Neural cell (in vitro differentiated cells): ENCODE results near the gene PRR36. TPM values are rescaled to one million over a fixed set of nuclear protein-coding genes. Genes with fewer than 3 reads are reported as not detected.

Experiments used
- H2AFZ ChIP-seq: fragments of 200-600, 300-800 bp; sonication (generic), shearing (Covaris generic); 2 replicates; pipeline ENCODE4 v1.6.0; 2014; ENCODE audit warnings: low read depth, mild to moderate bottlenecking, antibody characterized with exemption, low read length, moderate library complexity
- H3F3A ChIP-seq: fragments of 200-600 bp; shearing (Covaris generic); 2 replicates; pipeline ENCODE4 v1.6.1; 2016; ENCODE audit warnings: mild to moderate bottlenecking, moderate library complexity, mixed read lengths, antibody characterized with exemption, low read length; ENCODE audit not compliant: insufficient read depth, poor library complexity, severe bottlenecking
- H3K27ac ChIP-seq: fragments of 200-600, 300-800 bp; sonication (generic), shearing (Covaris generic); 2 replicates; pipeline ENCODE4 v1.5.1; 2014; ENCODE audit warnings: mild to moderate bottlenecking, low read length, moderate library complexity
- H3K27me3 ChIP-seq: fragments of 300-800, 200-600 bp; sonication (generic), shearing (Covaris generic); 2 replicates; pipeline ENCODE4 v1.6.0; 2014; ENCODE audit warnings: mild to moderate bottlenecking, low read depth, low read length, moderate library complexity; ENCODE audit not compliant: insufficient read depth
- H3K36me3 ChIP-seq: fragments of 300-800, 200-600 bp; sonication (generic), shearing (Covaris generic); 2 replicates; pipeline ENCODE4 v1.5.1; 2014; ENCODE audit warnings: mild to moderate bottlenecking, antibody characterized with exemption, low read length, moderate library complexity; ENCODE audit not compliant: insufficient read depth
- H3K4me2 ChIP-seq: fragments of 300-800, 200-600 bp; sonication (generic), shearing (Covaris generic); 2 replicates; pipeline ENCODE4 v1.6.0; 2014; ENCODE audit warnings: mild to moderate bottlenecking, low read length
- H3K4me3 ChIP-seq: fragments of 300-800, 200-600 bp; sonication (generic), shearing (Covaris generic); 2 replicates; pipeline ENCODE4 v1.5.1; 2014; ENCODE audit warnings: mild to moderate bottlenecking, low read length, moderate library complexity
- H3K79me2 ChIP-seq: fragments of 200-600 bp; shearing (Covaris generic); replicated peaks from 2 replicates; pipeline ENCODE4 v1.6.0; 2014; ENCODE audit warnings: mild to moderate bottlenecking, low read length, moderate library complexity; ENCODE audit not compliant: insufficient read depth
- H3K9ac ChIP-seq: fragments of 300-800, 200-600 bp; sonication (generic), shearing (Covaris generic); 2 replicates; pipeline ENCODE4 v1.6.1; 2016; ENCODE audit warnings: mild to moderate bottlenecking, low read length, mixed read lengths
- H3K9me2 ChIP-seq: fragments of 200-600 bp; shearing (Covaris generic); 2 replicates; pipeline ENCODE4 v1.6.1; 2016; ENCODE audit warnings: mild to moderate bottlenecking, low read length, mixed read lengths; ENCODE audit not compliant: insufficient read depth
- H3K9me3 ChIP-seq: fragments of 200-600, 300-800 bp; sonication (generic), shearing (Covaris generic); 2 replicates; pipeline ENCODE4 v1.6.1; 2016; ENCODE audit warnings: mild to moderate bottlenecking, mixed run types, low read length, moderate library complexity, mixed read lengths
- H4K20me1 ChIP-seq: fragments of 200-600 bp; shearing (Covaris generic); 2 replicates; pipeline ENCODE4 v1.6.1; 2016; ENCODE audit warnings: mild to moderate bottlenecking, mixed run types; ENCODE audit not compliant: insufficient read depth
- CTCF ChIP-seq: fragments of 450-650 bp; IDR thresholded peaks from 2 replicates; pipeline ENCODE4 v1.5.1; 2014; ENCODE audit warnings: antibody characterized with exemption, mild to moderate bottlenecking, moderate library complexity; ENCODE audit not compliant: poor library complexity, severe bottlenecking
- EP300 ChIP-seq: fragments of 450-650 bp; conservative IDR thresholded peaks from 2 replicates; pipeline ENCODE4 v1.6.1; 2014; ENCODE audit warnings: antibody characterized with exemption, mild to moderate bottlenecking, moderate library complexity; ENCODE audit not compliant: poor library complexity, severe bottlenecking
- EZH2 ChIP-seq: fragments of 200-600, 300-800 bp; shearing (Covaris generic), sonication (generic); IDR thresholded peaks from 2 replicates; pipeline ENCODE4 v1.6.1; 2014; ENCODE audit warnings: antibody characterized with exemption, low read length, borderline replicate concordance, mild to moderate bottlenecking; ENCODE audit not compliant: insufficient read depth, poor library complexity, severe bottlenecking
- MXI1 ChIP-seq: fragments of 450-650 bp; conservative IDR thresholded peaks from 2 replicates; pipeline ENCODE4 v1.6.1; 2014; ENCODE audit warnings: antibody characterized with exemption, mild to moderate bottlenecking; ENCODE audit not compliant: poor library complexity, severe bottlenecking
- POLR2AphosphoS5 ChIP-seq: IDR thresholded peaks from 2 replicates; pipeline ENCODE4 v1.6.1; 2012
- RAD21 ChIP-seq: fragments of 450-650 bp; conservative IDR thresholded peaks from 2 replicates; pipeline ENCODE4 v1.6.1; 2014; ENCODE audit warnings: antibody characterized with exemption, mild to moderate bottlenecking, moderate library complexity
- REST ChIP-seq: IDR thresholded peaks from 2 replicates; pipeline ENCODE4 v1.6.1; 2012; ENCODE audit warnings: borderline replicate concordance
- SMC3 ChIP-seq: fragments of 450-650 bp; conservative IDR thresholded peaks from 2 replicates; pipeline ENCODE4 v1.6.1; 2014; ENCODE audit warnings: antibody characterized with exemption, mild to moderate bottlenecking, moderate library complexity; ENCODE audit not compliant: poor library complexity
- TAF1 ChIP-seq: IDR thresholded peaks from 2 replicates; pipeline ENCODE4 v1.6.1; 2012; ENCODE audit warnings: low read depth
- polyA plus RNA-seq: library from polyadenylated mRNA; depleted of rRNA; stranded (reverse); fragments of >200 nt; gene quantifications from 2 replicates; pipeline ENCODE4 v1.2.3, GENCODE V29; 2014

Gene PRR36
- polyA plus RNA-seq, 1 donor from 2014 or later = 2.5 TPM

GRCh38 chr19:7881910-7882309 lies 7.7 kb upstream of the PRR36 start:
- Histone ChIP-seq H3K79me2 (no peaks in the 10 kb centered on the region), H3K27me3 (no peaks in the 10 kb centered on the region), H3K36me3 (no peaks in the 10 kb centered on the region), H3K27ac (no peak overlapping the region), H3F3A (no peaks in the 10 kb centered on the region), H2AFZ (no peak overlapping the region), H3K9ac (no peak overlapping the region), H3K9me3 (no peaks in the 10 kb centered on the region), H3K4me3 (no peak overlapping the region), H3K4me2 (no peak overlapping the region), H4K20me1 (no peaks in the 10 kb centered on the region), H3K9me2 (no peaks in the 10 kb centered on the region)
- TF ChIP-seq CTCF = no peak
- TF ChIP-seq EZH2 = no peak
- no peak for TF ChIP-seq POLR2AphosphoS5
- no peak for TF ChIP-seq TAF1
- TF ChIP-seq RAD21 = no peak

DNA sequence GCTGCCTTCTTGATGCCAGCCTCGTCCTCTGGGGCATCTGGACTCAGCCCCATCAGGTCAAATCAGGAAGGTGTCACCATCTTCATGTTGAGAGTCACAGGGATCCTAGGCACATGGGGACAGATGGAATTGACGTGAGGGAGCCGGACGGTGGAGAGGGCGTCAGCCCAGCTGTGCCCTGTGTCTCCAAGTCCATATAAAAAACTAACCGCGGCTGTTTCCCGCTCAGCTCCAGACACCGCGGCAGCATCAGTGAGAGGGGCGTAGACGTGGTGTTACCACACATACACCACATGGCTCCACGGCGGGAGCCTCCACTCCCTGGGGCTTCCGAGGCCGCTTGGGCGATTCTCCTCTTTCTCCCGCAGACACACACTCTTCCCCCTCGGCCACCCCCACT lies 5.6 kb upstream of the PRR36 start:
- TF ChIP-seq SMC3 (no peak), MXI1 (no peak), POLR2AphosphoS5 (no peak), EP300 (no peak), EZH2 (no peak)
- no peaks in the 10 kb centered on the region for H4K20me1 ChIP-seq
- H3K36me3 ChIP-seq = no peaks in the 10 kb centered on the region
- no peak overlapping the region for H3K27ac ChIP-seq
- H3F3A ChIP-seq = no peaks in the 10 kb centered on the region
- H3K27me3 ChIP-seq = no peaks in the 10 kb centered on the region
- H2AFZ ChIP-seq = no peak overlapping the region
- no peak overlapping the region for H3K9ac ChIP-seq
- H3K4me2 ChIP-seq = no peak overlapping the region
- H3K79me2 ChIP-seq = no peaks in the 10 kb centered on the region
- H3K9me3 ChIP-seq = no peaks in the 10 kb centered on the region
- H3K4me3 ChIP-seq = no peak overlapping the region
- H3K9me2 ChIP-seq = no peaks in the 10 kb centered on the region

GRCh38 chr19:7879111-7879807 lies 5.1 kb upstream of the PRR36 start:
- Histone ChIP-seq H2AFZ (no peak overlapping the region), H3K27me3 (no peaks in the 10 kb centered on the region), H3K36me3 (no peaks in the 10 kb centered on the region), H3K4me3 (no peak overlapping the region), H3K9ac (no peak overlapping the region), H3F3A (no peaks in the 10 kb centered on the region), H3K9me2 (no peaks in the 10 kb centered on the region), H3K9me3 (no peaks in the 10 kb centered on the region), H4K20me1 (no peaks in the 10 kb centered on the region), H3K27ac (no peak overlapping the region), H3K79me2 (no peaks in the 10 kb centered on the region), H3K4me2 (no peak overlapping the region)
- no peak for TF ChIP-seq EP300
- TF ChIP-seq REST = no peak
- no peak for TF ChIP-seq TAF1
- TF ChIP-seq EZH2 = no peak
- TF ChIP-seq CTCF = no peak
- TF ChIP-seq RAD21 = no peak
- TF ChIP-seq POLR2AphosphoS5 = no peak
- TF ChIP-seq SMC3 = no peak
- no peak for TF ChIP-seq MXI1
